H1 (cell line): ENCODE results near the gene WNT9A. TPM values are rescaled to one million over a fixed set of nuclear protein-coding genes. Genes with fewer than 3 reads are reported as not detected.

Experiments
- CTCF ChIA-PET: fragments of 300-600 bp; sonication (Branson Sonifier 250); formaldehyde crosslinking; loops from one replicate; lab custom pipeline; 2021; ENCODE audit not compliant: partially characterized antibody; lab: Charles Lee
- POLR2A ChIA-PET: fragments of 300-600 bp; sonication (Branson Sonifier 250); formaldehyde crosslinking; loops from one replicate; lab custom pipeline; 2021; ENCODE audit warnings: inconsistent platforms; ENCODE audit not compliant: partially characterized antibody; lab: Charles Lee
- DNase-seq, 2 experiments: peaks; one replicate each; pipeline versions ENCODE4 v3.0.0 to v3.0.0-alpha.2; 2010 to 2022; ENCODE audit warnings: low spot score in 2 of 2, low read depth in 1 of 2, mixed read lengths in 1 of 2
- FAIRE-seq: peaks from 2 replicates; lab custom pipeline; 2011; peaks lifted over from hg19 to GRCh38; lab: Jason Lieb, UNC
- H2AFZ ChIP-seq: 2 replicates; pipeline ENCODE4 v1.8.1; 2012; ENCODE audit warnings: low read length, inconsistent platforms
- H2AK5ac ChIP-seq: 2 replicates; pipeline ENCODE4 v1.6.1; 2013; ENCODE audit warnings: low read depth, low read length
- H2BK120ac ChIP-seq: replicated peaks from 2 replicates; pipeline ENCODE3; 2013; ENCODE audit warnings: low read depth, low read length, inconsistent platforms
- H2BK12ac ChIP-seq: 2 replicates; pipeline ENCODE4 v1.6.1; 2013; ENCODE audit warnings: low read depth, low read length
- H2BK15ac ChIP-seq: 2 replicates; pipeline ENCODE4 v1.6.1; 2013; ENCODE audit warnings: low read length
- H2BK20ac ChIP-seq: 2 replicates; pipeline ENCODE4 v1.6.1; 2013; ENCODE audit warnings: low read length
- H2BK5ac ChIP-seq: 2 replicates; pipeline ENCODE4 v1.6.1; 2013; ENCODE audit warnings: low read depth, low read length
- H3K14ac ChIP-seq: 2 replicates; pipeline ENCODE4 v1.6.1; 2013; ENCODE audit warnings: inconsistent platforms; ENCODE audit not compliant: insufficient read length
- H3K18ac ChIP-seq: 2 replicates; pipeline ENCODE4 v1.6.1; 2013; ENCODE audit warnings: low read length; ENCODE audit errors: extremely low read depth
- H3K23ac ChIP-seq: 2 replicates; pipeline ENCODE4 v1.6.1; 2013; ENCODE audit warnings: inconsistent platforms; ENCODE audit not compliant: insufficient read length
- H3K23me2 ChIP-seq: 2 replicates; pipeline ENCODE4 v1.6.1; 2013; ENCODE audit warnings: low read depth, low read length
- H3K27ac ChIP-seq: 2 replicates; pipeline ENCODE4 v1.6.1; 2011; ENCODE audit warnings: low read depth, low read length, inconsistent platforms
- H3K27me3 ChIP-seq, 4 experiments: replicated peaks in 1 of 4; 1 replicate in 1 of 4; 2 replicates in 3 of 4; pipeline versions ENCODE4 v1.6.1 to v1.8.1; 2011 to 2013; ENCODE audit warnings: low read length in 3 of 4, mild to moderate bottlenecking in 3 of 4, inconsistent platforms in 2 of 4, mixed read lengths in 2 of 4, moderate library complexity in 1 of 4; ENCODE audit not compliant: control insufficient read depth in 3 of 4, insufficient read depth in 3 of 4; ENCODE audit errors: extremely low read depth in 1 of 4
- H3K36me3 ChIP-seq, 4 experiments: 2 replicates each; pipeline versions ENCODE4 v1.6.1 to v1.8.1; 2011 to 2013; ENCODE audit warnings: mild to moderate bottlenecking in 4 of 4, low read length in 3 of 4, moderate library complexity in 2 of 4, control low read depth in 1 of 4, inconsistent platforms in 1 of 4; ENCODE audit not compliant: insufficient read depth in 4 of 4, control insufficient read depth in 2 of 4
- H3K4ac ChIP-seq: replicated peaks from 2 replicates; pipeline ENCODE3; 2013; ENCODE audit warnings: low read length, low read depth, mixed read lengths, inconsistent platforms; ENCODE audit not compliant: insufficient read length
- H3K4me1 ChIP-seq, 4 experiments: replicated peaks in 1 of 4; 1 replicate in 1 of 4; 2 replicates in 3 of 4; pipeline versions ENCODE4 v1.6.1 to v1.8.1; 2011 to 2013; ENCODE audit warnings: low read length in 3 of 4, inconsistent platforms in 2 of 4, mixed read lengths in 1 of 4; ENCODE audit not compliant: insufficient read depth in 4 of 4, control insufficient read depth in 3 of 4
- H3K4me2 ChIP-seq, 2 experiments: 2 replicates each; pipeline versions ENCODE4 v1.6.1 to v1.8.1; 2011 to 2013; ENCODE audit warnings: low read depth in 2 of 2, low read length in 2 of 2, control low read depth in 1 of 2, inconsistent platforms in 1 of 2, mild to moderate bottlenecking in 1 of 2; ENCODE audit not compliant: insufficient read depth in 1 of 2
- H3K4me3 ChIP-seq, 4 experiments: fragments of 200-600, 300-600 bp in 1 of 4; sonication (generic), shearing (Covaris generic), sonication (Bioruptor Twin) in 1 of 4; 2 replicates each; pipeline versions ENCODE4 v1.5.1 to v1.8.1; 2011 to 2016; ENCODE audit warnings: low read length in 4 of 4, low read depth in 3 of 4, control low read depth in 2 of 4, inconsistent platforms in 2 of 4, mild to moderate bottlenecking in 2 of 4, mixed read lengths in 1 of 4, moderate library complexity in 1 of 4; ENCODE audit not compliant: insufficient read depth in 2 of 4; ENCODE audit errors: extremely low read depth in 1 of 4
- H3K56ac ChIP-seq: replicated peaks from 2 replicates; pipeline ENCODE3; 2013; ENCODE audit warnings: low read depth, mild to moderate bottlenecking, mixed read lengths, low read length, inconsistent platforms; ENCODE audit not compliant: insufficient read length
- H3K79me1 ChIP-seq: 2 replicates; pipeline ENCODE4 v1.6.1; 2013; ENCODE audit warnings: low read depth, low read length, control low read depth
- H3K79me2 ChIP-seq, 2 experiments: 2 replicates each; pipeline versions ENCODE4 v1.6.1 to v1.8.1; 2012 to 2013; ENCODE audit warnings: low read length in 2 of 2, mild to moderate bottlenecking in 2 of 2, inconsistent platforms in 1 of 2; ENCODE audit not compliant: insufficient read depth in 2 of 2, control insufficient read depth in 1 of 2
- H3K9ac ChIP-seq, 4 experiments: replicated peaks in 1 of 4; 1 replicate in 1 of 4; 2 replicates in 3 of 4; pipeline versions ENCODE4 v1.6.1 to v1.8.1; 2011 to 2013; ENCODE audit warnings: low read depth in 3 of 4, low read length in 3 of 4, control low read depth in 2 of 4, mild to moderate bottlenecking in 2 of 4, moderate library complexity in 2 of 4, inconsistent platforms in 1 of 4; ENCODE audit errors: extremely low read depth in 1 of 4
- H3K9me3 ChIP-seq, 2 experiments: 2 replicates each; pipeline versions ENCODE4 v1.6.1 to v1.8.1; 2012 to 2013; ENCODE audit warnings: mild to moderate bottlenecking in 2 of 2, moderate library complexity in 2 of 2, control low read depth in 1 of 2, inconsistent platforms in 1 of 2, low read depth in 1 of 2, low read length in 1 of 2, mixed read lengths in 1 of 2; ENCODE audit not compliant: insufficient read depth in 2 of 2
- H4K20me1 ChIP-seq, 2 experiments: replicated peaks in 1 of 2; 2 replicates each; pipeline versions ENCODE3 to v1.8.1; 2011 to 2013; ENCODE audit warnings: inconsistent platforms in 2 of 2, low read length in 2 of 2, mild to moderate bottlenecking in 1 of 2; ENCODE audit not compliant: insufficient read depth in 2 of 2, control insufficient read depth in 1 of 2
- H4K5ac ChIP-seq: 2 replicates; pipeline ENCODE4 v1.6.1; 2013; ENCODE audit warnings: low read length, low read depth, mixed read lengths, inconsistent platforms; ENCODE audit not compliant: insufficient read length
- H4K8ac ChIP-seq: 2 replicates; pipeline ENCODE4 v1.8.0; 2013; ENCODE audit warnings: mild to moderate bottlenecking, moderate library complexity, low read length, inconsistent platforms; ENCODE audit not compliant: insufficient read depth; ENCODE audit errors: extremely low read depth
- H4K91ac ChIP-seq: replicated peaks from 2 replicates; pipeline ENCODE3; 2013; ENCODE audit warnings: low read length, mixed read lengths, inconsistent platforms; ENCODE audit not compliant: insufficient read length
- CEBPB ChIP-seq: IDR thresholded peaks from 2 replicates; pipeline ENCODE4 v1.6.1; 2012; ENCODE audit warnings: low read depth, low read length
- GABPA ChIP-seq: IDR thresholded peaks from 2 replicates; pipeline ENCODE4 v1.6.1; 2011; ENCODE audit warnings: mild to moderate bottlenecking, low read length, moderate library complexity, borderline replicate concordance; ENCODE audit not compliant: insufficient read depth
- GTF2F1 ChIP-seq: IDR thresholded peaks from 2 replicates; pipeline ENCODE4 v1.6.1; 2012; ENCODE audit warnings: low read depth, low read length, improper control_type of control experiment, borderline replicate concordance
- HDAC6 ChIP-seq: IDR thresholded peaks from one replicate; pipeline ENCODE4 v1.7.1; 2012; ENCODE audit warnings: low read depth, mild to moderate bottlenecking, inconsistent platforms, low read length, moderate library complexity
- TAF7 ChIP-seq: optimal IDR thresholded peaks from 2 replicates; pipeline ENCODE3; 2011; ENCODE audit warnings: low read depth, mild to moderate bottlenecking, inconsistent platforms, low read length, moderate library complexity, borderline replicate concordance
- TEAD4 ChIP-seq: IDR thresholded peaks from 2 replicates; pipeline ENCODE4 v1.6.1; 2012; ENCODE audit warnings: low read depth, low read length, inconsistent platforms, mixed read lengths
- WGBS, 2 experiments: shearing (Covaris generic) in 1 of 2; methylation state at CpG; one replicate each; pipeline versions ENCODE4 v1.1.6 to v1.1.7; 2013 to 2015; ENCODE audit warnings: low lambda C conversion rate in 2 of 2, mixed read lengths in 2 of 2, inconsistent platforms in 1 of 2, low coverage in 1 of 2, missing lambda C conversion rate in 1 of 2; ENCODE audit not compliant: insufficient replicate concordance in 2 of 2, insufficient coverage in 1 of 2, insufficient read length in 1 of 2; ENCODE audit errors: extremely low coverage in 1 of 2, missing lambda C conversion rate in 1 of 2; 5-methylcytosine and 5-hydroxymethylcytosine counted together
- polyA plus RNA-seq, 7 experiments: library from polyadenylated mRNA; depleted of rRNA in 3 of 7; stranded (reverse) in 5 of 7; unstranded in 2 of 7; fragments of >200 nt in 5 of 7; fragments of 200-250 nt in 2 of 7; gene quantifications; 1 replicate in 5 of 7; 2 replicates in 1 of 7; 4 replicates in 1 of 7; pipeline versions ENCODE4 v1.2.1 to v1.2.3, GENCODE V29; 2011 to 2013; ENCODE audit warnings: missing spikeins in 2 of 7, mixed read lengths in 2 of 7
- total RNA-seq: library from RNA; stranded (reverse); fragmentation: NEBNext Ultra II Directional; extraction: Animal tissue kit (Norgen Biotek cat#: 25700); gene quantifications from 2 replicates; pipeline ENCODE4 v1.2.1, GENCODE V29; 2021

The WNT9A gene
- total and polyA plus RNA-seq, 2 of the 8 experiments (the other 6 are each of a cell fraction or from before 2014, with no cell fraction given), result 1.1 to 1.5 TPM

- Histone ChIP-seq H3K4me1 (peaks cover 0 to 3% (median 1%) of the 10 kb centered on the region in 4 experiments; a peak in 1 of 7 replicates), H2AFZ (no peak overlapping the region), H3K9me3 (no peaks in the 10 kb centered on the region), H3K27me3 (no peaks in the 10 kb centered on the region), H4K5ac (no peak overlapping the region), H3K27ac (no peak overlapping the region), H3K4me2 (no peak overlapping the region), H3K36me3 (no peaks in the 10 kb centered on the region), H3K18ac (no peak overlapping the region), H3K23ac (no peak overlapping the region), H3K56ac (no peak overlapping the region), H3K14ac (no peak overlapping the region), H3K79me1 (0 out of 2 replicates have a peak, but pooled peaks cover 3% of the 10 kb centered on the region), H2BK120ac (no peak overlapping the region), H2AK5ac (no peak overlapping the region), H4K8ac (no peak overlapping the region), H3K9ac (no peak overlapping the region), H4K20me1 (no peaks in the 10 kb centered on the region), H2BK12ac (no peak overlapping the region), H3K4me3 (no peak overlapping the region), H2BK20ac (no peak overlapping the region), H3K23me2 (no peaks in the 10 kb centered on the region), H2BK15ac (no peak overlapping the region), H4K91ac (no peak overlapping the region), H2BK5ac (no peak overlapping the region), H3K79me2 (no peaks in the 10 kb centered on the region), H3K4ac (no peak overlapping the region)
- FAIRE-seq (no peak), DNase-seq (no peak)
- 85% methylated on average over 12 of the region's 12 CpGs; no CpG with 5 or more reads in 1 of the 2 experiments for WGBS, 2 experiments
- ChIA-PET POLR2A (no interaction called here), CTCF (interaction anchor here (1.1 to 1.4 kb wide), 3 partner anchors 11 to 167 kb away, joined by 3 to 4 read pairs (median 3); no protein-coding TSS in a partner anchor)
- no peak for TF ChIP-seq GABPA
- no peak for TF ChIP-seq GTF2F1
- no peak for TF ChIP-seq HDAC6
- no peak for TF ChIP-seq TAF7
- TF ChIP-seq TEAD4, result no peak
- TF ChIP-seq CEBPB, result no peak
These were observed 18.8 kb downstream of the WNT9A start for GRCh38 chr1:227928811-227929375.
